ENCODE data around the gene TSPEAR.

TSPEAR gene

DNA sequence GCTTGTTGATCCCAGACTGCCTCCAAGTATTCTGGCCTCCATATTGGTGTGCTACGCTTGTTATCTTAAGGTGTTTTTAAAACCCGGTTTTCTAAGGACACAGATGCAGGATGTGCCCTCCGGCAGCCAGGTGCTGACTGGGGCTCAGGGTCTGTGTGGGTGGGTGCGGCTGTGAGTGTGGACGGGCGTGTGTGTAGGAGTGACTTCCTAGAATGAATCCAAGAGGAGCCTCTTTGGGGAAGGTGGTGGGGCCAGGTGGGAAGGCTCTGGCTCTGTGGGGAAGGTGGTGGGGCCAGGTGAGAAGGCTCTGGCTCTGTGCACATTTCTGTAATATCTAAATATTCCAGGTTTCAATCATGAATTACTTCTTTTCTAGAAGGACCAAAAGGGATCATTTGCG lies 12.8 kb upstream of the TSPEAR start:
- no peak for DNase-seq (ENCODE audit: low spot score)
- TF ChIP-seq, protein P1, sequence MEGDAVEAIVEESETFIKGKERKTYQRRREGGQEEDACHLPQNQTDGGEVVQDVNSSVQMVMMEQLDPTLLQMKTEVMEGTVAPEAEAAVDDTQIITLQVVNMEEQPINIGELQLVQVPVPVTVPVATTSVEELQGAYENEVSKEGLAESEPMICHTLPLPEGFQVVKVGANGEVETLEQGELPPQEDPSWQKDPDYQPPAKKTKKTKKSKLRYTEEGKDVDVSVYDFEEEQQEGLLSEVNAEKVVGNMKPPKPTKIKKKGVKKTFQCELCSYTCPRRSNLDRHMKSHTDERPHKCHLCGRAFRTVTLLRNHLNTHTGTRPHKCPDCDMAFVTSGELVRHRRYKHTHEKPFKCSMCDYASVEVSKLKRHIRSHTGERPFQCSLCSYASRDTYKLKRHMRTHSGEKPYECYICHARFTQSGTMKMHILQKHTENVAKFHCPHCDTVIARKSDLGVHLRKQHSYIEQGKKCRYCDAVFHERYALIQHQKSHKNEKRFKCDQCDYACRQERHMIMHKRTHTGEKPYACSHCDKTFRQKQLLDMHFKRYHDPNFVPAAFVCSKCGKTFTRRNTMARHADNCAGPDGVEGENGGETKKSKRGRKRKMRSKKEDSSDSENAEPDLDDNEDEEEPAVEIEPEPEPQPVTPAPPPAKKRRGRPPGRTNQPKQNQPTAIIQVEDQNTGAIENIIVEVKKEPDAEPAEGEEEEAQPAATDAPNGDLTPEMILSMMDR (IDR thresholded peaks at IDR 0.05; ENCODE audit: borderline replicate concordance, control extremely low read depth, extremely low read depth, insufficient read depth, missing control alignments) = no peak
- in situ Hi-C loops (cut with MboI; ENCODE audit: low sequenced_read_pairs, unreplicated experiment) = no loop called here

DNA sequence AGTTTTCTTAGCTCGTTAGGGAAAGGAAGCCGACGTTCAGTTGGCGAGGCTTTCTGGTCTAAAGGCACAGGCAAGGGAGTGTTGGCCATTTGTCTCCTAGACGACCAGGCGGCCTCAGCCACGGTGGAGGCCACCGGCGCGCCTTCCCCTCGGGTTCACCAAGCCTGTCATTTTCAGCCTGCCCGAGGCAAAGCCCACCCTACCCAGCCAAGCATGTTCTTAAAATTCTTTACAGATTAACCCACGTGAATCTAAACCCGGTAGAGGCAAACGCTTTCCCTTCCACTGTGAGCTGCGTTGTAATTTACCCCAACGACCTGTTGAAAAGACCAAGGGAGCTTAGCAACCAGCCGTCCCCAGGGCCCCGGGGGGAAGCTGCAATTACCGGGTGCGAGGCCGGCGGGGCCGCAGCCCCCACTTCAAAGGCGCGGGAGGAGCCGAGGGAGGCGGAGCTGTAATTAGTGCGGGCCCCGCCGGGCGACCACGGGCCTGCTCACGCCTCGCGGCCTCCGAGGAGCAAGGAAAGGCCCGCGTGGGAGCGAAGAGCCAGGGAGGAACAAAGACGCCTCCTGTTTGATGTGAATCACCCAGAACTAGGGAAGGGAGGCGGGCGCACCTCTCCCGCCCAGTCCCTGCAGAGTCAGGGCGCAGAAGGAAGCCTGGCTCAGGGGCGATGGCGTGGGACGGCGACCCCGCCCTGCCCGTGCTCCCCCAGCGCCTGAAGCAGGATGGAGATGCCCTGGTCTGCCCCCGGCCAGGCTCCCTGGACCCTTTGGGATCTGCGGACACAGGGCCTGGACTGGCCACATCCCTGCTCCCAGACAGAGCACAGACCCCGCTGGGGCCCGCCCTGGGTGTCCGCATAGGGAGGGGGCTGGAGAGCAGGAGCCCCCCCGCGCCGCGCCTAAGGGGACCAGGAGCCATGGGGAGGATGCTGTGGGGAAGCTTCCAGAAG lies 12.1 kb upstream of the TSPEAR start:
- no peak for DNase-seq (ENCODE audit: low spot score)
- in situ Hi-C loops (cut with MboI; ENCODE audit: low sequenced_read_pairs, unreplicated experiment) = no loop called here
- TF ChIP-seq, protein P1 (IDR thresholded peaks at IDR 0.05; ENCODE audit: borderline replicate concordance, control extremely low read depth, extremely low read depth, insufficient read depth, missing control alignments) = no peak

DNA sequence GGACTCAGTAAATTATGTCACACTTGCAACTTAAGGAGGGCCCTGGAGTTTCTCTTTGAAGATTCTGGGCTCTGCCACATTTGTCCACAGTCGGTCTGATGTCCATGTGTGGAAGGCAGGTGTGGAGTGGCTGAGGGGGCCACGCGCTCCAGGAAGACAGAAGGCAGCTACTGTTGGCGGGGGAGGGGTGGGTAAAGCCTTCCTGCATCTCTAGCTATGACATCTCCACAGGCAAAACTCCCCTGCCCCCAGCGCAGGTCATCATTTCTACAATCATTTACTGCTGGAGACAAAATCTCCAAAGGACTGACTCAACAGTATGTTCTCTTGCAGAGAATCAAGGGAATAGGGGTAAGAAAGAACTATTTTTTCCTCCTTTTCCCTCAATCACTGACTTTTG lies 11.4 kb upstream of the TSPEAR start:
- in situ Hi-C loops (cut with MboI; ENCODE audit: low sequenced_read_pairs, unreplicated experiment) = no loop called here
- DNase-seq (ENCODE audit: low spot score) = no peak
- TF ChIP-seq, protein P1 (IDR thresholded peaks at IDR 0.05; ENCODE audit: borderline replicate concordance, control extremely low read depth, extremely low read depth, insufficient read depth, missing control alignments) = no peak

DNA sequence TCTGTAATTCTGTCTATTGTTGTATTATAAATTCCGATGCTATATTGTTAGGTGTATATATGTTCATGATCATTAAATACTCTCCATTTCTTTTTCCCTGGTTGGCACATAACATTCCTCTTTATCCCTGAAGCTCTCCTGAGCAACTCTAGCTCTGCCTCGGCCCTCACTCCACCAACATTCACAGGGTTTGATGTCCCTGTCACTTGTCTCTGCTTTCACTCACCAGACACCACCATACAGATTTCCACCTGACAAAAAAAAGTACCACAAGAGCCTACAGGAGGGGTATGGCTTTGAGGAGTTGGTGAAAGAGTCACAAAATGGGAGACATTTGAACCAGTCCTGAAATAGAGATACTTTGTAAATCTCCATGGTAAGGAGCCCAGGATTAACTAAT lies 8.8 kb upstream of the TSPEAR start:
- DNase-seq (ENCODE audit: low spot score) = no peak
- in situ Hi-C loops (cut with MboI; ENCODE audit: low sequenced_read_pairs, unreplicated experiment) = no loop called here

DNA sequence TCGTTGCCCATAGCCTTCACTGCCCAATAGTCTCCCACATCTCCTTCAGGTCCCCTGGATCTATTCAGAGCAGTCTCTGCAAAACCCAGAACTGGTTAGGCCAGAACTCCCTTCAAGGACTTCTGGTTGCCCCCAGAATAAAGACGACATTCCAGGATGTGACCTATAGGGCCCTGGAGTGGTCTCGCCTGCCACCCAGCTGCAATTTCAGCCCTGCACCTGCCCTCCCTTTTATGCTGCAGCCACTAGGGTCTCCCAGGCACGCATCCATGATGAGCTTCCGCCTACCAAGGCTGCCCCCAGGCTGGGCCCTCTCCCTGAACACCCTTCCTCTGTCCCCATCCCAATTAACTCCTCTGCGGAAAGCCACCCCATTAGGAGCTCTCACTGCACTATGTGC lies 7.2 kb upstream of the TSPEAR start:
- in situ Hi-C loops (cut with MboI; ENCODE audit: low sequenced_read_pairs, unreplicated experiment) = no loop called here
- no peak for DNase-seq (ENCODE audit: low spot score)
- TF ChIP-seq, protein P1 (IDR thresholded peaks at IDR 0.05; ENCODE audit: borderline replicate concordance, control extremely low read depth, extremely low read depth, insufficient read depth, missing control alignments) = no peak

More for the DNA sequence above, 8.8 kb upstream of the TSPEAR start:
- TF ChIP-seq, protein P1 (IDR thresholded peaks at IDR 0.05; ENCODE audit: borderline replicate concordance, control extremely low read depth, extremely low read depth, insufficient read depth, missing control alignments) = no peak

DNA sequence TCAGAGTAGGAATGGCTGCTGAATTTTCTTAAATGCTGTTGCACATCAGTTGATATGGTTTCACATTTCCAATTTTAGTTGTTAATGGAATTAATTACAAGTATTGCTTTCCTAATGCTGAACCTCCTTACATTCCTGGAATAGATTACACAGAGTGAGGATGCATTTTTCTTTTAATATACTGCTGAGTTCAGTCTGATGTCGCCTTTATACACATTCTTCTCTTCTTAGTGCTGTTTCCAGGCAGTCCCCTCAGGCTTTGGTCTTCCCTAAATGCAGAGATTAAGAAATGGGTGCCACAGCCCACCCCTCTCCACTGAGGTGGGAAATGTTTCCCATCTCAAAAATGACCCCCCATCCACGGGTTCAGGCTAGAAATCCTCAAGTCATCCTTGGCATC lies 6.7 kb upstream of the TSPEAR start:
- in situ Hi-C loops (cut with MboI; ENCODE audit: low sequenced_read_pairs, unreplicated experiment) = no loop called here
- DNase-seq (ENCODE audit: low spot score) = no peak
- TF ChIP-seq, protein P1 (IDR thresholded peaks at IDR 0.05; ENCODE audit: borderline replicate concordance, control extremely low read depth, extremely low read depth, insufficient read depth, missing control alignments) = no peak

Measured in GM13976 (cell line).